HCT116 (cell line): ENCODE data around the gene SDHAF4.

Experiments used
- EGR1 ChIP-seq: IDR thresholded peaks from 2 replicates; pipeline ENCODE4 v1.6.1; 2012; ENCODE audit warnings: low read depth
- EZH2 ChIP-seq: fragments of 200-600 bp; sonication (generic); IDR thresholded peaks from 2 replicates; pipeline ENCODE4 v1.6.1; 2017; ENCODE audit warnings: antibody characterized with exemption, mixed run types
- EZH2phosphoT487 ChIP-seq: fragments of 200-600 bp; IDR thresholded peaks from 2 replicates; pipeline ENCODE4 v1.6.1; 2018; ENCODE audit warnings: antibody characterized with exemption, borderline replicate concordance
- FOSL1 ChIP-seq: IDR thresholded peaks from 2 replicates; pipeline ENCODE4 v1.6.1; 2012; ENCODE audit warnings: low read depth
- POLR2AphosphoS5 ChIP-seq: IDR thresholded peaks from 2 replicates; pipeline ENCODE4 v1.6.1; 2011; ENCODE audit warnings: mild to moderate bottlenecking, low read depth, low read length, moderate library complexity
- RAD21 ChIP-seq: IDR thresholded peaks from 2 replicates; pipeline ENCODE4 v1.6.1; 2012; ENCODE audit warnings: low read depth, mild to moderate bottlenecking
- SIN3A ChIP-seq: IDR thresholded peaks from 2 replicates; pipeline ENCODE4 v1.6.1; 2012; ENCODE audit warnings: low read depth
- ZNF274 ChIP-seq: fragments of 200-500 bp; sonication (Bioruptor generic); IDR thresholded peaks from 2 replicates; pipeline ENCODE4 v1.6.1; 2014; ENCODE audit warnings: mild to moderate bottlenecking, low read depth, low read length, inconsistent platforms
- TF ChIP-seq, protein P1 (sequence below): IDR thresholded peaks from 2 replicates; pipeline ENCODE4 v1.6.1; 2012
- TF ChIP-seq, protein P2 (sequence below), 3 experiments: fragments of 200-600 bp in 1 of 3; sonication (generic) in 1 of 3; IDR thresholded peaks in 2 of 3; conservative IDR thresholded peaks in 1 of 3; 2 replicates each; pipeline ENCODE4 v1.5.1; 2012 to 2017; ENCODE audit warnings: low read depth in 2 of 3, low read length in 2 of 3, antibody characterized with exemption in 1 of 3, borderline replicate concordance in 1 of 3, control low read depth in 1 of 3, mild to moderate bottlenecking in 1 of 3, mixed read lengths in 1 of 3, mixed run types in 1 of 3, moderate library complexity in 1 of 3; ENCODE audit not compliant: insufficient read depth in 1 of 3
- TF ChIP-seq, protein P3 (sequence below): IDR thresholded peaks from 2 replicates; pipeline ENCODE4 v1.6.1; 2012

DNA sequence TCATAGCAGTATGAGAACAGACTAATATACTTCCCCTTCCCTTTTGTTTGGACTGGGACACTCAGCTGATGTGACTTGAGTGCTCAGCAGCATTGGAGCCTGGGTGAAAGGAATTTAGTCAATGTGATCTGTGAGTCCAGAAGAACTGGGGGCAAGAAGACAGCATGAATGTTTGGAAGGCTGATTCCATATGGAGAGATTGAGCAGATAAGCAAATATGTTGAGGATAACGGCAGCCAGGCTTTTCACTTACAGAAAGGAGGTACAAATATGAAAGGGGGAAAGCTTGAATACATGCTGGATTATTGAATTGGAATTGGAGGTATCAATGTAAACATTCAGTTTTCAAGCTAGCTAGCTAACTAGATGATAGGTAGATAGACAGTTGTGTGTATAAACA, 63.2 kb downstream of the SDHAF4 start:
- TF ChIP-seq, protein P1, sequence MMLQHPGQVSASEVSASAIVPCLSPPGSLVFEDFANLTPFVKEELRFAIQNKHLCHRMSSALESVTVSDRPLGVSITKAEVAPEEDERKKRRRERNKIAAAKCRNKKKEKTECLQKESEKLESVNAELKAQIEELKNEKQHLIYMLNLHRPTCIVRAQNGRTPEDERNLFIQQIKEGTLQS: no peak
- no peak for TF ChIP-seq EZH2
- TF ChIP-seq, protein P2, sequence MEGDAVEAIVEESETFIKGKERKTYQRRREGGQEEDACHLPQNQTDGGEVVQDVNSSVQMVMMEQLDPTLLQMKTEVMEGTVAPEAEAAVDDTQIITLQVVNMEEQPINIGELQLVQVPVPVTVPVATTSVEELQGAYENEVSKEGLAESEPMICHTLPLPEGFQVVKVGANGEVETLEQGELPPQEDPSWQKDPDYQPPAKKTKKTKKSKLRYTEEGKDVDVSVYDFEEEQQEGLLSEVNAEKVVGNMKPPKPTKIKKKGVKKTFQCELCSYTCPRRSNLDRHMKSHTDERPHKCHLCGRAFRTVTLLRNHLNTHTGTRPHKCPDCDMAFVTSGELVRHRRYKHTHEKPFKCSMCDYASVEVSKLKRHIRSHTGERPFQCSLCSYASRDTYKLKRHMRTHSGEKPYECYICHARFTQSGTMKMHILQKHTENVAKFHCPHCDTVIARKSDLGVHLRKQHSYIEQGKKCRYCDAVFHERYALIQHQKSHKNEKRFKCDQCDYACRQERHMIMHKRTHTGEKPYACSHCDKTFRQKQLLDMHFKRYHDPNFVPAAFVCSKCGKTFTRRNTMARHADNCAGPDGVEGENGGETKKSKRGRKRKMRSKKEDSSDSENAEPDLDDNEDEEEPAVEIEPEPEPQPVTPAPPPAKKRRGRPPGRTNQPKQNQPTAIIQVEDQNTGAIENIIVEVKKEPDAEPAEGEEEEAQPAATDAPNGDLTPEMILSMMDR (IDR thresholded peaks at IDR 0.05 in 2 of 3, conservative IDR thresholded peaks at IDR 0.05 in 1 of 3; ENCODE audit: borderline replicate concordance in 1 of 3, insufficient read depth in 1 of 3, low read depth in 2 of 3, low read length in 2 of 3): no peak
- no peak for TF ChIP-seq POLR2AphosphoS5
- no peak for TF ChIP-seq SIN3A
- no peak for TF ChIP-seq EZH2phosphoT487
- TF ChIP-seq, protein P3, sequence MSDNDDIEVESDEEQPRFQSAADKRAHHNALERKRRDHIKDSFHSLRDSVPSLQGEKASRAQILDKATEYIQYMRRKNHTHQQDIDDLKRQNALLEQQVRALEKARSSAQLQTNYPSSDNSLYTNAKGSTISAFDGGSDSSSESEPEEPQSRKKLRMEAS: no peak
- TF ChIP-seq FOSL1: no peak
- TF ChIP-seq EGR1: no peak
- no peak for TF ChIP-seq ZNF274
- no peak for TF ChIP-seq RAD21
